Measurements from ENCODE around the gene NTHL1.

Gene NTHL1

DNA sequence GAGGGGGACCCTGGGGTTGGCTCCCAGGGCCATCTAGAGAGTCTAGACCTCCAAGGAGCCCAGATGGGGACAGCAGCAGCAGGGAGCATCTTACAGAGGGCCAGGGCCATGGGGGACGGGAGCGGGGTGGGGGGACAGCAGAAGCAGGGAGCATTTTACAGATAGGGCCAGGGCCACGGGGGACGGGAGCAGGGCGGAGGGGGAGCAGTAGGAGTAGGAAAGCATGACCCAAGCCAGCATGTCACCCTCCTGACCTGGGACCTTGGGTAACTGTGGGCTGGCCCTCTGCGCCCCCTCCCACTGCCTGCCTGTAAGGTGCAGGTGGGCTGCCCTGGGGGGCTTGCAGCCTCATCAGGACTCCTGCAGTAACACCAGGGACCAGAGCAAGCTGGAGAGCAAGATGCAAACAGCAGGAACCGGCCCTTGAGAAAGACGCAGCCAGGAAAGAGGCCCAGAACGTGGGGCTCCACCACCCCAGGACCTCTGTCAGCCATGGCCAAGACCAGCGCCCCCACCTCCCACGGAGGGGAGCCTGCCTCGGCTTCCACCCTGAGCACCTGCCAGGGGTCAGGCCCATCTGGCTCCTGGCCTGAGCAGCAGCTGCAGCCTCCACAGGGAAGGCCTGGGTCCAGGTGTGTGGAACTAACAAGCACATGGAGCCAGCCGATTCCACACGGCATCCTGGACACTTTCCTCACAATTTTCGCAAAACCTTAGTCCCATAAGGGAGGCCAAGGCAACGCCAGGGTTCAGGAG is 40.4 kb downstream of the NTHL1 start:
- DNase-seq (ENCODE audit: low read depth), result no peak
- TF ChIP-seq CTCF (conservative IDR thresholded peaks at IDR 0.05; ENCODE audit: low read depth, low read length), result no peak
- peak overlapping the region; percentile 17 for H3K4me3 ChIP-seq (ENCODE audit: low read depth, low read length)

- no peak for DNase-seq (ENCODE audit: low read depth)
- no peak for TF ChIP-seq CTCF (conservative IDR thresholded peaks at IDR 0.05; ENCODE audit: low read depth, low read length)
- no peak overlapping the region for H3K4me3 ChIP-seq (ENCODE audit: low read depth, low read length)
Measured at GRCh38 chr16:2006317-2006716, 41.3 kb downstream of the NTHL1 start.

- DNase-seq (ENCODE audit: low read depth), result no peak
- no peak for TF ChIP-seq CTCF (conservative IDR thresholded peaks at IDR 0.05; ENCODE audit: low read depth, low read length)
- H3K4me3 ChIP-seq (ENCODE audit: low read depth, low read length), result no peak overlapping the region
Measured at GRCh38 chr16:2005646-2006045, 42.0 kb downstream of the NTHL1 start.

DNA sequence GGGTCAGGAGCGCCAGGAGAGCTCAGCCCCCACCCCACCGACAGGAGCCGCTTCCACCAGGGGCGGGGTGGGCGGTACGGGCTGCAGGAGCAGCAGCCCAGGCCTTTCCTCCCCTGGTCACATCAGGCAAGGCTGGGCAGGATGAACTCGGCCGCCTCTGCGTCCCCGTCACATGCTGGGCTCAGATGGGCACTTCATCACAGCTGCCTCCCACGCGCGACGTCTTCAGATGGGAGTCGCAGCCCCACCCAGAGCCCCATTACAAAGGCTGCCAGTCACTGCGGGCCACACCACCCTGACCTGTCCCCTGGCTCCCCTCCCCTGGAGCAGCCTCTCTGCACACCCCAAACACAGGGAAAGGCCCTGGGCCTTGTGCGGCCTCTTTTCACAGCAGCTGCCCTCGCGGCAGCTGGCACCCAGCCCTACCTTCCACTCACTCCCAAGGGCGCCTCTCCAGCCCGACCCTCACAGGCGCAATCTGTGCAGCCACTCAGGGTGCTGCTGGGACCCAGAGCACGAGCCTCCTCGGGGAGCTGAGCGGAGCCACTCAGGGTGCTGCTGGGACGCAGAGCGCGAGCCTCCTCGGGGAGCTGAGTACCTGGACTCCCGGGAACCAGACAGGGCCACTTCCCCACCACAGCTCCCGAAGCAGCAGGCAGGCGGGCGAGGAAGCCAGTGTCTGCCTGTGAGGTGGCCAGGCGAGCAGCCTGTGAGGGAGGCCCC is 42.7 kb downstream of the NTHL1 start:
- no peak for TF ChIP-seq CTCF (conservative IDR thresholded peaks at IDR 0.05; ENCODE audit: low read depth, low read length)
- no peak overlapping the region for H3K4me3 ChIP-seq (ENCODE audit: low read depth, low read length)
- no peak for DNase-seq (ENCODE audit: low read depth)

DNA sequence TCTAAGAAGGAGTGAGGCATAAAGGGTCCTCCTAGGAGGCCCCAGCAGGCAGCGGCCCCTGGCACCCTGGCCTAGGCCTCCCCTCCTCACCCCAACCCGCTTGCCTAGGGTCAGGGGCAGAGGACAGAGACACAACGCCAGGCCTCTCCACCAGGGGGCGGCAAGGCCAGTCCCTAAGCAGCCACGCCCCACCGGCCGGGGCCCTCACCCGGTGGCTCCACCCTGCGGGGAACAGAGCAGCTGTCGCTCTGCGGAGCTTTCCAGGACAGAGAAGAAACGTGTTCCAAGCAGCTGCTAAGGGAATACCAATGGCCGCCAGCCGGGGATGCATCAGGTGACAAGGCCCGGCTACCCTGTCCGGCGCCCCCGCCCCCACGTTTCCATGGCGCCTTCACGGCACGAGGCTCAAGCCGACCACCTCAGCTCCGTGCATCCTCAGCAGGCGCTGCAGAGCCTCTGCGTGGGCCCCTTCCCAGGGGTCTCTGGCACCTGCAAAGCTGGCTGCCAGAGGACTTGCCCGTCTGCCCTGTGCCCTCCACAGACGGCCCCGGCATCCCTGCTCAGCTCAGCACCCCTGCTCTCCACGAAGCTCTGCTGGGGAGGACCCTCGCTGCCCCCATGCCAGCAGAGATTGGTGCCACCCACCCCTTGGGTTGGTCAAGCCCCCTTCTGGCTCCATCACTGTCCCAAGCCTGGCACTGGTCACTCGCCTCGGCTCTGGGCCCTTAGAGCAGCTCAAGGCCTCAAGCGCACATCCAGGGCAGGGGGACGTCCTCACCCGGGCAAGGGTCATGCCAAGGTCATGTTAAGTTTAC is 43.6 kb downstream of the NTHL1 start:
- H3K4me3 ChIP-seq (ENCODE audit: low read depth, low read length), result peak overlapping the region; percentile 29
- DNase-seq (ENCODE audit: low read depth), result peak; percentile 85
- peak; percentile 90 for TF ChIP-seq CTCF (conservative IDR thresholded peaks at IDR 0.05; ENCODE audit: low read depth, low read length)

DNA sequence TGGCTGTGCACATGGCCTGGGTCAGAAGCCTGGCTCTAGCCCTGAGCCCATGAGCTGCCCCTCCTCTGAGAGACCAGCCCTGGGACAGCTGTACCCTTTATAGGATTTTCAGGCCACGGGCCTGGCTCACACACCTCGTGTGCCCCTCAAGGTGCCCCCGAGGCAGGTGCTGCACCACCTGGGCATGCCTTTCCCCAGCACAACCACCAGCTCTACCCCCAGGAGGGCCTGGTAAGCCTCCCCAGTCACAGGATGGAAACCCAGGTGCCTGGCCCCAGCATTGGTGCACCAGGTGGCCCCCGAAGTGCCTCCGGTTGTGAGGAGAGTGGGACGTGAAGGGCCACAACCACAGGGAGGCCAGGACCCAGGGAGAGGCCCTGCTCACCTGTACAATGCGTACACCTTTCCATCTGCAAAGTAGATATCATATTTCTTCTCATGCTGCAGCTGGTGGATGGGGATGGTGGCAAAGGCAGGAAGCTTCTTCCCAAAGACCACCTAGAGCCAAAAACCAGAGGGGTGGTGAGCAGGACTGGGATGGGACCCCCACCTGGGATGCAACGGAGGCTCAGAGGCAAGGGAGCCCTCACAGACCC is 44.3 kb downstream of the NTHL1 start:
- H3K4me3 ChIP-seq (ENCODE audit: low read depth, low read length), result no peak overlapping the region
- no peak for TF ChIP-seq CTCF (conservative IDR thresholded peaks at IDR 0.05; ENCODE audit: low read depth, low read length)
- no peak for DNase-seq (ENCODE audit: low read depth)

Data from choroid plexus epithelial cell (primary cell).